GM19351 (cell line): ENCODE measurements around the gene DNAI7.

Experiments used
- ATAC-seq: cut with Tn5 transposase; IDR thresholded peaks from one replicate; pipeline ENCODE4 v1.9.1; 2021; ENCODE audit warnings: mild to moderate bottlenecking, moderate library complexity; ENCODE audit not compliant: unreplicated experiment

The DNAI7 gene

GRCh38 chr12:25186038-25186787 lies 8.7 kb downstream of the DNAI7 start:
- ATAC-seq = peak; percentile 58

GRCh38 chr12:25184132-25184531 lies 10.8 kb downstream of the DNAI7 start:
- no peak for ATAC-seq

GRCh38 chr12:25182765-25183164 lies 12.2 kb downstream of the DNAI7 start:
- no peak for ATAC-seq

GRCh38 chr12:25162866-25163265 lies 32.1 kb downstream of the DNAI7 start:
- ATAC-seq = no peak

GRCh38 chr12:25156061-25156460 lies 38.9 kb downstream of the DNAI7 start:
- no peak for ATAC-seq

GRCh38 chr12:25155022-25155576 lies 39.9 kb downstream of the DNAI7 start:
- peak; percentile 52 for ATAC-seq

- no peak for ATAC-seq
Measured at GRCh38 chr12:25152055-25152454, 42.9 kb downstream of the DNAI7 start.

- ATAC-seq = no peak
Measured at GRCh38 chr12:25151476-25151875, 43.5 kb downstream of the DNAI7 start.

GRCh38 chr12:25146686-25147085 lies 48.3 kb downstream of the DNAI7 start:
- ATAC-seq = no peak

- ATAC-seq = no peak
Measured at GRCh38 chr12:25135531-25136154, 59.3 kb downstream of the DNAI7 start.

GRCh38 chr12:25131270-25131669 lies 63.7 kb downstream of the DNAI7 start:
- ATAC-seq = no peak

GRCh38 chr12:25130741-25131188 lies 64.2 kb downstream of the DNAI7 start:
- no peak for ATAC-seq

- ATAC-seq = no peak
Measured at GRCh38 chr12:25126746-25127145, 68.2 kb downstream of the DNAI7 start.

- no peak for ATAC-seq
Measured at GRCh38 chr12:25126101-25126500, 68.9 kb downstream of the DNAI7 start.

- no peak for ATAC-seq
Measured at GRCh38 chr12:25124493-25124892, 70.5 kb downstream of the DNAI7 start.

- no peak for ATAC-seq
Measured at GRCh38 chr12:25123126-25123525, 71.8 kb downstream of the DNAI7 start.

- ATAC-seq = no peak
Measured at GRCh38 chr12:25121916-25122315, 73.0 kb downstream of the DNAI7 start.

GRCh38 chr12:25121110-25121509 lies 73.8 kb downstream of the DNAI7 start:
- ATAC-seq = no peak

- no peak for ATAC-seq
Measured at GRCh38 chr12:25119020-25119419, 75.9 kb downstream of the DNAI7 start.

- ATAC-seq = no peak
Measured at GRCh38 chr12:25115677-25116076, 79.3 kb downstream of the DNAI7 start.

- ATAC-seq = no peak
Measured at GRCh38 chr12:25113651-25114050, 81.3 kb downstream of the DNAI7 start.

GRCh38 chr12:25110260-25110659 lies 84.7 kb downstream of the DNAI7 start:
- ATAC-seq = no peak
